OCI-LY3 (cell line): ENCODE measurements around the gene IZUMO4.

Source experiments
- CTCF ChIP-seq: fragments of 200-600, 300-600 bp; sonication (generic); IDR thresholded peaks from 2 replicates; pipeline ENCODE4 v1.5.1; 2014; ENCODE audit warnings: antibody characterized with exemption, low read length, low read depth
- EZH2phosphoT487 ChIP-seq: fragments of 200-600 bp; shearing (Covaris generic); IDR thresholded peaks from 2 replicates; pipeline ENCODE4 v1.6.1; 2018; ENCODE audit warnings: antibody characterized with exemption, mixed run types, low read depth

- TF ChIP-seq CTCF (no peak), EZH2phosphoT487 (no peak)
Observed at GRCh38 chr19:2129892-2130770, 33.4 kb downstream of the IZUMO4 start.
